ENCODE results near the gene GALNS.

The GALNS gene

GRCh38 chr16:88867581-88868246 lies 11.0 kb upstream of the GALNS start:
- DNase-seq (ENCODE audit: low spot score): no peak
- Histone ChIP-seq H3K4me3 (no peak overlapping the region), H3K27ac (no peak overlapping the region)
- no peak for TF ChIP-seq CTCF (IDR thresholded peaks at IDR 0.05)

- no peak for DNase-seq (ENCODE audit: low spot score)
- Histone ChIP-seq H3K27ac (no peak within 1 kb of the TSS), H3K4me3 (no peak within 1 kb of the TSS)
- no peak for TF ChIP-seq CTCF (IDR thresholded peaks at IDR 0.05)
Measured at GRCh38 chr16:88866151-88866920, 9.6 kb upstream of the GALNS start, which contains the start of gene PABPN1L. PABPN1L (minus strand) TSS chr16:88866660; CDS start chr16:88866606, 54 bp downstream.

GRCh38 chr16:88865742-88866141 lies 9.0 kb upstream of the GALNS start:
- Histone ChIP-seq H3K27ac (no peak overlapping the region), H3K4me3 (no peak overlapping the region)
- DNase-seq (ENCODE audit: low spot score): no peak
- TF ChIP-seq CTCF (IDR thresholded peaks at IDR 0.05): no peak

- no peak for TF ChIP-seq CTCF (IDR thresholded peaks at IDR 0.05)
- Histone ChIP-seq H3K4me3 (no peak overlapping the region), H3K27ac (no peak overlapping the region)
- DNase-seq (ENCODE audit: low spot score): no peak
Measured at GRCh38 chr16:88865310-88865709, 8.6 kb upstream of the GALNS start.

- no peak overlapping the region for H3K27ac ChIP-seq
- DNase-seq (ENCODE audit: low spot score): no peak
- TF ChIP-seq CTCF (IDR thresholded peaks at IDR 0.05): no peak
- H3K4me3 ChIP-seq: no peak overlapping the region
Measured at GRCh38 chr16:88864521-88864920, 7.8 kb upstream of the GALNS start.

- no peak for DNase-seq (ENCODE audit: low spot score)
- TF ChIP-seq CTCF (IDR thresholded peaks at IDR 0.05): no peak
- H3K4me3 ChIP-seq: no peak overlapping the region
- H3K27ac ChIP-seq: no peak overlapping the region
Measured at GRCh38 chr16:88864099-88864498, 7.4 kb upstream of the GALNS start.

GRCh38 chr16:88863426-88863825 lies 6.7 kb upstream of the GALNS start:
- H3K27ac ChIP-seq: no peak overlapping the region
- no peak for DNase-seq (ENCODE audit: low spot score)
- no peak for TF ChIP-seq CTCF (IDR thresholded peaks at IDR 0.05)
- no peak overlapping the region for H3K4me3 ChIP-seq
